ENCODE results near the gene CAD. TPM values are rescaled to one million over a fixed set of nuclear protein-coding genes. Genes with fewer than 3 reads are reported as not detected.

CAD gene
- total and polyA plus RNA-seq, 10 of the 15 experiments (the other 5 are each of a cell fraction or from before 2014, with no cell fraction given) = 7.6 to 119 (median 50.7) TPM

GRCh38 chr2:27217173-27218121, at the start of gene CAD (continued):
- TF ChIP-seq ZNF217 (IDR thresholded peaks at IDR 0.05) (no peak), ZBTB11 (CRISPR knock-in tag; IDR thresholded peaks at IDR 0.05) (no peak), ZNF24 (IDR thresholded peaks at IDR 0.05) (no peak), TCF12 (IDR thresholded peaks at IDR 0.05; ENCODE audit: low read depth, low read length) (no peak), ZNF207 (IDR thresholded peaks at IDR 0.05; ENCODE audit: borderline replicate concordance) (no peak; the same call in 1 of the 2 replicates), KDM1A (IDR thresholded peaks at IDR 0.05; ENCODE audit: borderline replicate concordance) (no peak), MTA3 (IDR thresholded peaks at IDR 0.05; ENCODE audit: borderline replicate concordance, low read length) (no peak), SUPT20H (IDR thresholded peaks at IDR 0.05; ENCODE audit: borderline replicate concordance, control insufficient read depth, low read depth, low read length) (no peak), NBN (IDR thresholded peaks at IDR 0.05) (no peak), USF1 (IDR thresholded peaks at IDR 0.05; ENCODE audit: borderline replicate concordance, extremely low read length, insufficient read depth, low read depth, low read length) (peak; percentile 90), PAX5 (IDR thresholded peaks at IDR 0.05; ENCODE audit: borderline replicate concordance, low read depth, low read length) (no peak), YBX1 (IDR thresholded peaks at IDR 0.05) (no peak), NFYB (IDR thresholded peaks at IDR 0.05; ENCODE audit: insufficient read depth, low read depth, low read length) (no peak), CHD4 (IDR thresholded peaks at IDR 0.05) (no peak), HDAC6 (IDR thresholded peaks at IDR 0.05; ENCODE audit: unreplicated experiment) (no peak), GATAD2B (conservative IDR thresholded peaks at IDR 0.05; ENCODE audit: low read depth) (peak; percentile 65; the same call in 1 of the 2 replicates), CHD2 (IDR thresholded peaks at IDR 0.05; ENCODE audit: borderline replicate concordance, low read depth, low read length) (peak; percentile 25; the same call in 1 of the 2 replicates), BCLAF1 (IDR thresholded peaks at IDR 0.05) (no peak), TBL1XR1 (IDR thresholded peaks at IDR 0.05; ENCODE audit: low read depth, low read length) (no peak), SPI1 (IDR thresholded peaks at IDR 0.05; ENCODE audit: borderline replicate concordance, insufficient read depth, low read depth, low read length) (no peak), STAT1 (conservative IDR thresholded peaks at IDR 0.05) (no peak), IKZF2 (IDR thresholded peaks at IDR 0.05) (no peak), FOXM1 (IDR thresholded peaks at IDR 0.05; ENCODE audit: low read depth, low read length) (no peak), KLF5 (IDR thresholded peaks at IDR 0.05; ENCODE audit: partially characterized antibody) (no peak)

Measured in GM12878 (cell line).